Measurements from ENCODE around the gene CEACAM7.

GRCh38 chr19:41734585-41734984 is 46.5 kb upstream of the CEACAM7 start:
- no peak for TF ChIP-seq CTCF (IDR thresholded peaks at IDR 0.05)
- TF ChIP-seq POLR2A (IDR thresholded peaks at IDR 0.05) = no peak
